Neural cell (in vitro differentiated cells): ENCODE results near the gene FGG. TPM values are rescaled to one million over a fixed set of nuclear protein-coding genes. Genes with fewer than 3 reads are reported as not detected.

ENCODE experiments used
- H2AFZ ChIP-seq: fragments of 200-600, 300-800 bp; sonication (generic), shearing (Covaris generic); 2 replicates; pipeline ENCODE4 v1.6.0; 2014; ENCODE audit warnings: low read depth, mild to moderate bottlenecking, antibody characterized with exemption, low read length, moderate library complexity
- H3F3A ChIP-seq: fragments of 200-600 bp; shearing (Covaris generic); 2 replicates; pipeline ENCODE4 v1.6.1; 2016; ENCODE audit warnings: mild to moderate bottlenecking, moderate library complexity, mixed read lengths, antibody characterized with exemption, low read length; ENCODE audit not compliant: insufficient read depth, poor library complexity, severe bottlenecking
- H3K27ac ChIP-seq: fragments of 200-600, 300-800 bp; sonication (generic), shearing (Covaris generic); 2 replicates; pipeline ENCODE4 v1.5.1; 2014; ENCODE audit warnings: mild to moderate bottlenecking, low read length, moderate library complexity
- H3K27me3 ChIP-seq: fragments of 300-800, 200-600 bp; sonication (generic), shearing (Covaris generic); 2 replicates; pipeline ENCODE4 v1.6.0; 2014; ENCODE audit warnings: mild to moderate bottlenecking, low read depth, low read length, moderate library complexity; ENCODE audit not compliant: insufficient read depth
- H3K36me3 ChIP-seq: fragments of 300-800, 200-600 bp; sonication (generic), shearing (Covaris generic); 2 replicates; pipeline ENCODE4 v1.5.1; 2014; ENCODE audit warnings: mild to moderate bottlenecking, antibody characterized with exemption, low read length, moderate library complexity; ENCODE audit not compliant: insufficient read depth
- H3K4me2 ChIP-seq: fragments of 300-800, 200-600 bp; sonication (generic), shearing (Covaris generic); 2 replicates; pipeline ENCODE4 v1.6.0; 2014; ENCODE audit warnings: mild to moderate bottlenecking, low read length
- H3K4me3 ChIP-seq: fragments of 300-800, 200-600 bp; sonication (generic), shearing (Covaris generic); 2 replicates; pipeline ENCODE4 v1.5.1; 2014; ENCODE audit warnings: mild to moderate bottlenecking, low read length, moderate library complexity
- H3K79me2 ChIP-seq: fragments of 200-600 bp; shearing (Covaris generic); replicated peaks from 2 replicates; pipeline ENCODE4 v1.6.0; 2014; ENCODE audit warnings: mild to moderate bottlenecking, low read length, moderate library complexity; ENCODE audit not compliant: insufficient read depth
- H3K9ac ChIP-seq: fragments of 300-800, 200-600 bp; sonication (generic), shearing (Covaris generic); 2 replicates; pipeline ENCODE4 v1.6.1; 2016; ENCODE audit warnings: mild to moderate bottlenecking, low read length, mixed read lengths
- H3K9me2 ChIP-seq: fragments of 200-600 bp; shearing (Covaris generic); 2 replicates; pipeline ENCODE4 v1.6.1; 2016; ENCODE audit warnings: mild to moderate bottlenecking, low read length, mixed read lengths; ENCODE audit not compliant: insufficient read depth
- H3K9me3 ChIP-seq: fragments of 200-600, 300-800 bp; sonication (generic), shearing (Covaris generic); 2 replicates; pipeline ENCODE4 v1.6.1; 2016; ENCODE audit warnings: mild to moderate bottlenecking, mixed run types, low read length, moderate library complexity, mixed read lengths
- H4K20me1 ChIP-seq: fragments of 200-600 bp; shearing (Covaris generic); 2 replicates; pipeline ENCODE4 v1.6.1; 2016; ENCODE audit warnings: mild to moderate bottlenecking, mixed run types; ENCODE audit not compliant: insufficient read depth
- EZH2 ChIP-seq: fragments of 200-600, 300-800 bp; shearing (Covaris generic), sonication (generic); IDR thresholded peaks from 2 replicates; pipeline ENCODE4 v1.6.1; 2014; ENCODE audit warnings: antibody characterized with exemption, low read length, borderline replicate concordance, mild to moderate bottlenecking; ENCODE audit not compliant: insufficient read depth, poor library complexity, severe bottlenecking
- MXI1 ChIP-seq: fragments of 450-650 bp; conservative IDR thresholded peaks from 2 replicates; pipeline ENCODE4 v1.6.1; 2014; ENCODE audit warnings: antibody characterized with exemption, mild to moderate bottlenecking; ENCODE audit not compliant: poor library complexity, severe bottlenecking
- POLR2AphosphoS5 ChIP-seq: IDR thresholded peaks from 2 replicates; pipeline ENCODE4 v1.6.1; 2012
- RAD21 ChIP-seq: fragments of 450-650 bp; conservative IDR thresholded peaks from 2 replicates; pipeline ENCODE4 v1.6.1; 2014; ENCODE audit warnings: antibody characterized with exemption, mild to moderate bottlenecking, moderate library complexity
- REST ChIP-seq: IDR thresholded peaks from 2 replicates; pipeline ENCODE4 v1.6.1; 2012; ENCODE audit warnings: borderline replicate concordance
- TAF1 ChIP-seq: IDR thresholded peaks from 2 replicates; pipeline ENCODE4 v1.6.1; 2012; ENCODE audit warnings: low read depth
- polyA plus RNA-seq: library from polyadenylated mRNA; depleted of rRNA; stranded (reverse); fragments of >200 nt; gene quantifications from 2 replicates; pipeline ENCODE4 v1.2.3, GENCODE V29; 2014
- TF ChIP-seq, protein P1 (sequence below): fragments of 450-650 bp; IDR thresholded peaks from 2 replicates; pipeline ENCODE4 v1.5.1; 2014; ENCODE audit warnings: antibody characterized with exemption, mild to moderate bottlenecking, moderate library complexity; ENCODE audit not compliant: poor library complexity, severe bottlenecking

The FGG gene
- polyA plus RNA-seq, 1 donor from 2014 or later, result not detected

DNA sequence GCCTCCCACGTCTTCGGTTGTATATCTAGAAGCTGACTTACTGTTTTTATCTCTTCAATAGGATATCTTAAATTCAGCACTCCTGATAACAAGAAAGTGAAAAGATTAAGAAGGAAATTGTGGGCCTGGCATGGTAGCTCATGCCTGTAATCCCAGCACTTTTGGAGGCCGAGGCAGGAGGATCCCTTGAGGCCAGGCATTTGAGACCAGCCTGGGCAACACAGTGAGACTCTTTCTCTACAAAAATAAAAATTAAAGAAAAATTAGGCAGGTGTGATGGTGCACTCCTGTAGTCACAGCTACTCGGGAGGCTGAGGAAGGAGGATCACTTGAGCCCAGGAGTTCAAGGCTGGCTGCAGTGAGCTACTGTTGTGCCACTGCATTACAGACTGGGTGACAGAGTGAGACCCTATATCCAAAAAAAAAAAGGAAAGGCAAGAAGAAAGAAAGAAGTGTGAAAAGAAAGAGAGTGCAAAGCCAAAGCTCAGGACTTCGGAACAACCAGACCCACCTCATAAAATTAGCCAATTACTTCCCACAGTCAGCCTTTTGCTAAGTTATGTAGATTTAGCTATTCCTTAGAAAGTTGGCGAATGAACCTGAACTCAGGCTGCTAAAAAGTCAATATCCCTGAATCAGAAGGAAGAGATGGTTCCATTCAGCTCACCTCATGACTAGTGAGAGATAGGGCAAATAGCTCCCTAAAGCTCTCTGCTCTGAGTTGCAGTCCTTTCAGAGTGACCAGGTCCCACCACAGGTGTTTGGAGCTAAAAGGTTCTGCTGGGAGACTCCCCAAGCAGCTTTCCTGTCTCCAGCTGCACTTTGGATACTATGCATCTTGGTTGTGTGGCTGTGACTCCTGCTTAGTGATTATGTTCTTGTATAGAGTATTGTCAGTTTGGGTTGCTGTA is 9.2 kb downstream of the FGG start (continued):
- TF ChIP-seq, protein P1, sequence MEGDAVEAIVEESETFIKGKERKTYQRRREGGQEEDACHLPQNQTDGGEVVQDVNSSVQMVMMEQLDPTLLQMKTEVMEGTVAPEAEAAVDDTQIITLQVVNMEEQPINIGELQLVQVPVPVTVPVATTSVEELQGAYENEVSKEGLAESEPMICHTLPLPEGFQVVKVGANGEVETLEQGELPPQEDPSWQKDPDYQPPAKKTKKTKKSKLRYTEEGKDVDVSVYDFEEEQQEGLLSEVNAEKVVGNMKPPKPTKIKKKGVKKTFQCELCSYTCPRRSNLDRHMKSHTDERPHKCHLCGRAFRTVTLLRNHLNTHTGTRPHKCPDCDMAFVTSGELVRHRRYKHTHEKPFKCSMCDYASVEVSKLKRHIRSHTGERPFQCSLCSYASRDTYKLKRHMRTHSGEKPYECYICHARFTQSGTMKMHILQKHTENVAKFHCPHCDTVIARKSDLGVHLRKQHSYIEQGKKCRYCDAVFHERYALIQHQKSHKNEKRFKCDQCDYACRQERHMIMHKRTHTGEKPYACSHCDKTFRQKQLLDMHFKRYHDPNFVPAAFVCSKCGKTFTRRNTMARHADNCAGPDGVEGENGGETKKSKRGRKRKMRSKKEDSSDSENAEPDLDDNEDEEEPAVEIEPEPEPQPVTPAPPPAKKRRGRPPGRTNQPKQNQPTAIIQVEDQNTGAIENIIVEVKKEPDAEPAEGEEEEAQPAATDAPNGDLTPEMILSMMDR, result no peak
- no peak for TF ChIP-seq POLR2AphosphoS5
- TF ChIP-seq TAF1, result no peak

GRCh38 chr4:154602404-154603020 is 9.9 kb downstream of the FGG start:
- Histone ChIP-seq H3K4me3 (no peak overlapping the region), H3K79me2 (no peaks in the 10 kb centered on the region), H3K9ac (no peak overlapping the region), H2AFZ (no peak overlapping the region), H3K9me3 (no peaks in the 10 kb centered on the region), H3K27me3 (no peaks in the 10 kb centered on the region), H4K20me1 (no peaks in the 10 kb centered on the region), H3F3A (no peaks in the 10 kb centered on the region), H3K4me2 (no peak overlapping the region), H3K27ac (no peak overlapping the region), H3K9me2 (no peaks in the 10 kb centered on the region), H3K36me3 (no peaks in the 10 kb centered on the region)
- TF ChIP-seq REST, result no peak
- no peak for TF ChIP-seq EZH2
- TF ChIP-seq POLR2AphosphoS5, result no peak

DNA sequence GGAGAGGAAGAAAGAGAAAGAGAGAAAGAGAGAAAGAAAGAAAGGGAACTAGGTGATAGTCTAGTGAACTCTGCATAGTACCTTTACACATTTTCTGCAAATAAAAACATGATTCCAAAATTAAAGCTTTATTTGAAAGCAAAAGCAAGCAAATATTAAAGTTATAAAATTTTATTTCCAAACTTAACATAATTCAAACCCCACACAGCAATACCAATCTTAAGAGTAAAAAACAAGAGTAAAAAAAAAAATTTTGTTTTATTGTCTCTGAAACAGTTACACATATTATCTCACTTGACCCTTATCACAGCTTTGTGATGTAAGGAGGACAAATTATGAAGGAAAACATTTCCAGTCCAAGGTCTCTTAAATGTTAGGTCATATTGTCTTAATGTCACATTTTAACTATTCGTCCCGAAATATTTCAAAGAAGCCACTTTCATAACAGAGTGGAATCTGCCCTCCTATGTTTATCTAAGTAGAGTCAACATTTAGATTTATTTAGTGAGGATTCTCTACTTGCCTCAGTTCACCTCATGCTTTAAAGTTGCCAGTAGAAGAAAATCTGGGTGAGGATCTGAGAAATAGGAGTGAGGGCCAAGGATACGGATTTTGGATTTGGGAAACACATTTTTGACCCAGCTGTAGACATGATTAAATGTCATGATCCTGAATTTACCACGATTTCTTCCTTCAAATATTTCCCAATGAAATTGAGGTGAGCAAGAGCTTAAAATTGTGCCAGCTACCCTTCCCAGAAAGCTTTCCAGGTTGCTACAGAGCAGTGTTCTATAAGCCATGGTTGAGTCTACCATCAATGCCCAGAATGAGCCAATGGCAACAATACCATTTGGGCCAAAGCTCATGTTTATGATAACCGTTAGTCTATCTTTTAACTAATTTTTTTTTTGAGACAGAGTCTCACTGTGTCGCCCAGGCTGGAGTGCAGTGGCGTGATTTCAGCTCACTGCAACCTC is 14.4 kb downstream of the FGG start:
- no peak overlapping the region for H3K27ac ChIP-seq
- no peaks in the 10 kb centered on the region for H3K9me3 ChIP-seq
- H3F3A ChIP-seq, result no peaks in the 10 kb centered on the region
- TF ChIP-seq MXI1 (no peak), TAF1 (no peak), REST (no peak), RAD21 (no peak), POLR2AphosphoS5 (no peak)
- TF ChIP-seq, protein P1, result no peak
- H3K36me3 ChIP-seq, result no peaks in the 10 kb centered on the region
- H3K4me3 ChIP-seq, result no peak overlapping the region
- no peak overlapping the region for H3K4me2 ChIP-seq
- no peaks in the 10 kb centered on the region for H4K20me1 ChIP-seq
- H2AFZ ChIP-seq, result no peak overlapping the region
- no peaks in the 10 kb centered on the region for H3K9me2 ChIP-seq
- H3K79me2 ChIP-seq, result no peaks in the 10 kb centered on the region
- H3K9ac ChIP-seq, result no peak overlapping the region
- no peaks in the 10 kb centered on the region for H3K27me3 ChIP-seq
